ENCODE measurements around the gene SH3GL2.

Gene SH3GL2

GRCh38 chr9:17665450-17665849 is 86.6 kb downstream of the SH3GL2 start:
- DNase-seq, result no peak

- DNase-seq, result no peak
Observed at GRCh38 chr9:17669206-17669605, 90.3 kb downstream of the SH3GL2 start.

GRCh38 chr9:17682684-17683083 is 103.8 kb downstream of the SH3GL2 start:
- DNase-seq, result no peak

- no peak for DNase-seq
Observed at GRCh38 chr9:17688834-17689233, 110.0 kb downstream of the SH3GL2 start.

GRCh38 chr9:17694336-17694735 is 115.5 kb downstream of the SH3GL2 start:
- no peak for DNase-seq

GRCh38 chr9:17695482-17695881 is 116.6 kb downstream of the SH3GL2 start:
- DNase-seq, result no peak

GRCh38 chr9:17699615-17700330 is 120.9 kb downstream of the SH3GL2 start:
- no peak for DNase-seq

- no peak for DNase-seq
Observed at GRCh38 chr9:17706347-17706746, 127.5 kb downstream of the SH3GL2 start.

GRCh38 chr9:17719053-17719452 is 140.2 kb downstream of the SH3GL2 start:
- no peak for DNase-seq

GRCh38 chr9:17721954-17722353 is 143.1 kb downstream of the SH3GL2 start:
- DNase-seq, result no peak

GRCh38 chr9:17723656-17724055 is 144.8 kb downstream of the SH3GL2 start:
- no peak for DNase-seq

GRCh38 chr9:17725399-17726010 is 146.6 kb downstream of the SH3GL2 start:
- DNase-seq, result no peak

GRCh38 chr9:17726298-17726697 is 147.4 kb downstream of the SH3GL2 start:
- DNase-seq, result no peak

- DNase-seq, result no peak
Observed at GRCh38 chr9:17730899-17731298, 152.0 kb downstream of the SH3GL2 start.

GRCh38 chr9:17731308-17731707 is 152.4 kb downstream of the SH3GL2 start:
- DNase-seq, result no peak

- DNase-seq, result no peak
Observed at GRCh38 chr9:17734674-17735073, 155.8 kb downstream of the SH3GL2 start.

- no peak for DNase-seq
Observed at GRCh38 chr9:17735859-17736258, 157.0 kb downstream of the SH3GL2 start.

- DNase-seq, result no peak
Observed at GRCh38 chr9:17739022-17739421, 160.2 kb downstream of the SH3GL2 start.

- DNase-seq, result peak; percentile 16
Observed at GRCh38 chr9:17739736-17740135, 160.9 kb downstream of the SH3GL2 start.

- no peak for DNase-seq
Observed at GRCh38 chr9:17742067-17742466, 163.2 kb downstream of the SH3GL2 start.

GRCh38 chr9:17744786-17745185 is 165.9 kb downstream of the SH3GL2 start:
- peak; percentile 47 for DNase-seq

- DNase-seq, result no peak
Observed at GRCh38 chr9:17750269-17750668, 171.4 kb downstream of the SH3GL2 start.

- DNase-seq, result no peak
Observed at GRCh38 chr9:17751486-17751885, 172.6 kb downstream of the SH3GL2 start.

GRCh38 chr9:17752021-17752420 is 173.2 kb downstream of the SH3GL2 start:
- DNase-seq, result no peak

- no peak for DNase-seq
Observed at GRCh38 chr9:17757816-17758215, 178.9 kb downstream of the SH3GL2 start.
